Measurements from ENCODE around the gene NTRK1. TPM values are rescaled to one million over a fixed set of nuclear protein-coding genes. Genes with fewer than 3 reads are reported as not detected.
"Not testable (repeated sequence)": the region's sequence is repeated elsewhere in the genome, so short reads cannot be mapped to it uniquely, and the experiment has no call there.

NTRK1 gene
- total and polyA plus RNA-seq, 4 experiments from 2014 or later: 0.23 TPM; not detected in 3

DNA sequence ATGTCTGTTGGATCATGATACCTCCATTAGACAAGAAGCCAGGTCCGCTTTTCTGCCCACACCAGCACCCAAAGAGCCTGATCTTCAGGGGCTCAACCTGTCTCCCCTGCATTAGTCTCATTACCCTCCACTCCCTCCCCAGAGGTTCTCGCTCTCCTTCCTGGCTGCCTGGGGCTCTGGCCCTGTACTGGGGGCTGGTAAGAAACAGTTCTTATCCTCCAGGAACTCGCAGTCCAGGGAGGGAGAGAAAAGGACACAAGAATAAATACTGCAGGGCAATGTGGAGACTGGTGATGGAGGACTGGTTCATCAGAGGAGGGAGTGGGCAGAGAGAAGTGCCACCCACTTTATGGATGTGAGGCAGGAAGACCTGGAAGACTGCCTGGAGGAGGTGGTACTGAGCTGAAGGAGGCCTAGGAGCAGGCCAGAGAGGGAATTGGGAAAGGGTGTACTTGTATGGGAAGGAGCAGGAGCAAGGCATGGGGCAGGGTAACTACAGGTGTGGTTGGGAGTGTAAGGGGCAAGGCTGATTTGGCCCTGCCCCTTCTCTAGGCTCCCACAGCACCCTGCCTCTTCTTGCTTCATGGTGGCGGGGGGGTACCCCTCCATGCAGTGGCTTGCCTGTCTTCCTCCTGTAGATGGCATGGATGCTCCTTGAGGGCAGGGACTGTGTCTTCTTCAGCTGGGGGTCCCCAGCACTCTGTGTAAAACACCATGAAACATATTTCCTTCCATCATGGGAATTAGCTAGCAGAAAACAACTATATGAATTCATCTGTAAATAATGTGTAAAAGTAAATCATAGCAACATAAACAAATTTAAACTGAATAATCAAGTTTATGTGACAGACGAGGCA, 64.7 kb downstream of the NTRK1 start:
- Mint-ChIP-seq H3K36me3 (no peaks in the 10 kb centered on the region), H3K27me3 (peaks cover 59 to 61% of the 10 kb centered on the region in 2 donors), H3K27ac (no peak overlapping the region), H3K9me3 (peaks cover 0 to 1% (median 0%) of the 10 kb centered on the region in 8 donors), H3K4me1 (peaks cover 12 to 36% (median 19%) of the 10 kb centered on the region in 4 donors), H3K4me3 (peak overlapping the region in 1 of 8 donors; percentile 28)
- peaks cover 65% of the 10 kb centered on the region for H3K27me3 ChIP-seq (ENCODE audit: insufficient read depth, low read length)
- no peak overlapping the region for H3K4me3 ChIP-seq (ENCODE audit: low read length in 2 of 2)
- H3K9me3 ChIP-seq (ENCODE audit: control insufficient read depth in 1 of 2, low read length in 2 of 2): no peaks in the 10 kb centered on the region
- no peaks in the 10 kb centered on the region for H3K36me3 ChIP-seq (ENCODE audit: insufficient read depth, low read length)
- DNase-seq: no peak
- intact Hi-C loops (cut with micrococcal nuclease): no loop called here
- no peak overlapping the region for H3K27ac ChIP-seq (ENCODE audit: low read depth, low read length)
- peaks cover 24% of the 10 kb centered on the region for H3K4me1 ChIP-seq (ENCODE audit: insufficient read depth, low read length)
- ChIA-PET POLR2A (ENCODE audit: partially characterized antibody) (no interaction called here), CTCF (ENCODE audit: partially characterized antibody) (interaction anchor here (0.6 to 5.0 kb wide), 4 partner anchors 8 to 236 kb away, joined by 3 to 38 read pairs (median 10); partner anchors contain the start of gene PEAR1)

DNA sequence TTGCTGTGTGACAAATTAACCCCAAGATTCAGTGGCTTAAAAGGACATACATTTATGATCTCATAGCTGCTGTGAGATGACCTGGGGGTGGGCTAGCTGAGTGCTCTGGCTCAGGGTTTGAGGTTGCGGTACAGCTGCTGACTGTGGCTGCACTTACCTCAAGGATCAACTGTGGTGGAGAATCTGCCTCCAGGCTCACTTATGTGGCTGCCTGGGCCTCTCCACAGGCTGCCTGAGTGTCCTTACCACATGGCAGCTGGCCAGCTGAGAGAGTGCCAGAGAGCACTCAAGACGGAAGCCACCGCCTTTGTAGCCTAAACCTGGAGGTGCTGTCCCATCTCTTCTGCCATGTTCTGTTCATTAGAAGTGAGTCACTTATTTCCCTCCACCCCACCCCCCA, 65.5 kb downstream of the NTRK1 start:
- peaks cover 0 to 1% (median 0%) of the 10 kb centered on the region in 8 donors for H3K9me3 Mint-ChIP-seq
- Histone ChIP-seq H3K36me3 (ENCODE audit: insufficient read depth, low read length) (no peaks in the 10 kb centered on the region), H3K9me3 (ENCODE audit: control insufficient read depth in 1 of 2, low read length in 2 of 2) (no peaks in the 10 kb centered on the region), H3K27ac (ENCODE audit: low read depth, low read length) (no peak overlapping the region), H3K27me3 (ENCODE audit: insufficient read depth, low read length) (peaks cover 57% of the 10 kb centered on the region), H3K4me3 (ENCODE audit: low read length in 2 of 2) (no peak overlapping the region), H3K4me1 (ENCODE audit: insufficient read depth, low read length) (peaks cover 21% of the 10 kb centered on the region)
- no peak overlapping the region for H3K27ac Mint-ChIP-seq
- CTCF ChIA-PET (ENCODE audit: partially characterized antibody): interaction anchor here (0.6 to 5.0 kb wide), 4 partner anchors 9 to 237 kb away, joined by 3 to 38 read pairs (median 10); partner anchors contain the start of gene PEAR1
- intact Hi-C loops (cut with micrococcal nuclease): no loop called here
- peaks cover 58 to 63% of the 10 kb centered on the region in 2 donors for H3K27me3 Mint-ChIP-seq
- no peak for DNase-seq
- H3K4me3 Mint-ChIP-seq: peak overlapping the region in 1 of 8 donors; percentile 51
- no peaks in the 10 kb centered on the region for H3K36me3 Mint-ChIP-seq
- POLR2A ChIA-PET (ENCODE audit: partially characterized antibody): no interaction called here
- H3K4me1 Mint-ChIP-seq: peaks cover 9 to 35% (median 15%) of the 10 kb centered on the region in 4 donors

DNA sequence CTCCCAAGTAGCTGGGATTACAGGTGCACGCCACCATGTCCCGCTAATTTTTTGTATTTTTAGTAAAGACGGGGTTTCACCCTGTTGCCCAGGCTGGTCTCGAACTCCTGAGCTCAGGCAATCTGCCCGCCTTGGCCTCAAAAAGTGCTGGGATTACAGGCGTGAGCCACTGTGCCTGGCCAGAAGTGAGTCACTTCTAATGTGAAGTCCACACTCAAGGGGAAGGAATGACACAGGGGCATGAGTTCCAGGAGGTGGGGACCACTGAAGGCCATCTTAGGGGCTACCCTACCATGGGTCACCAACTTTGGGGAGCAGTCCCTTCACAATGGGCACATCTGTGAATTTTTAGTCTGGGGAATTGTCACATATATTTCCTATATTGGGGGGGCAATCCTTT, 66.0 kb downstream of the NTRK1 start:
- H3K4me3 Mint-ChIP-seq; DNase-seq; H3K36me3 Mint-ChIP-seq; H3K27ac Mint-ChIP-seq; H3K4me3 ChIP-seq (ENCODE audit: low read length in 2 of 2); H3K9me3 ChIP-seq (ENCODE audit: control insufficient read depth in 1 of 2, low read length in 2 of 2); H3K9me3 Mint-ChIP-seq; POLR2A ChIA-PET (ENCODE audit: partially characterized antibody); H3K36me3 ChIP-seq (ENCODE audit: insufficient read depth, low read length); H3K27ac ChIP-seq (ENCODE audit: low read depth, low read length): not testable (repeated sequence)
- peaks cover 52% of the 10 kb centered on the region for H3K27me3 ChIP-seq (ENCODE audit: insufficient read depth, low read length)
- Mint-ChIP-seq H3K27me3 (peaks cover 55 to 63% of the 10 kb centered on the region in 2 donors), H3K4me1 (peaks cover 9 to 39% (median 17%) of the 10 kb centered on the region in 4 donors)
- CTCF ChIA-PET (ENCODE audit: partially characterized antibody): interaction anchor here (1.2 to 5.0 kb wide), 5 partner anchors 35 to 237 kb away, joined by 3 to 38 read pairs (median 7); partner anchors contain the start of gene PEAR1
- H3K4me1 ChIP-seq (ENCODE audit: insufficient read depth, low read length): peaks cover 21% of the 10 kb centered on the region
- intact Hi-C loops (cut with micrococcal nuclease): loop anchor here (1.0 kb wide), 1 partner anchor 34 kb away; no protein-coding TSS in a partner anchor

DNA sequence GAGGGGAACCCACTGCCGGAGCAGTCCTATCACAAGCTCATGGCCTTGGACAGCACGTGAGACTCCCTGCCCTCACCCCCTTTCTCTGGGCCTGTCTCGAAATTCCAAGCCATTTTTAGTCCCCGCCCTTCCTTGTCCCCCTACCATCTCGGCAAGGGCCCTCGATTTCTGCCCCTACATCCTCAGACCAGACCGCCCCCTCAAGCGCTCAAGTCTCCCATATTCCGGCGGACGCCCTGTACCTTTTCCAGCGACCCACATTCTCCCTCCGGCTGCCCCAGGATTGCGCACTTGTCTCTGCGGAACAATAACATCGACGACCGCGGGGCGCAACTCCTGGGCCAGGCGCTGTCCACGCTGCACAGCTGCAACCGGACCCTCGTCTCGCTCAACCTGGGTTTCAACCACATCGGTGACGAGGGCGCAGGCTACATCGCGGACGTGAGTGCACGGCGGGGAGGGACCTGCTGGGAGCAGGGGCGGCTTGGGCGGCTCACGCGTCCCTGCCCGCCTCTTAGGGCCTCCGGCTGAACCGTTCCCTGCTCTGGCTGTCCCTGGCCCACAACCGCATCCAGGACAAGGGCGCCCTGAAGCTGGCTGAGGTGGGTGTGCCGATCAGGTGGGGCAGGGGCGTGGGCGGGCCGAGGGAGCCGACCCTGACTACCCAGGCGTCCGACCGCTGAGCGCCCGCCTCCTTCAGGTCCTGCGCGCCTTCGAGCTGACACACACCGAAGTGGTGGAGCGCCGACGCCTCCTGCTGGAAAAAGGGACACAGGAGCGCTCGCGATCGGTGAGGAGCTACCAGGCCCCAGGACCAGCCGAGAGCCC, 66.8 kb downstream of the NTRK1 start:
- H3K9me3 Mint-ChIP-seq: no peaks in the 10 kb centered on the region
- H3K27me3 Mint-ChIP-seq: peaks cover 47 to 62% of the 10 kb centered on the region in 2 donors
- Histone ChIP-seq H3K27me3 (ENCODE audit: insufficient read depth, low read length) (peaks cover 48% of the 10 kb centered on the region), H3K36me3 (ENCODE audit: insufficient read depth, low read length) (no peaks in the 10 kb centered on the region), H3K27ac (ENCODE audit: low read depth, low read length) (no peak overlapping the region), H3K4me1 (ENCODE audit: insufficient read depth, low read length) (peaks cover 21% of the 10 kb centered on the region), H3K9me3 (ENCODE audit: control insufficient read depth in 1 of 2, low read length in 2 of 2) (no peaks in the 10 kb centered on the region), H3K4me3 (ENCODE audit: low read length in 2 of 2) (no peak overlapping the region)
- H3K36me3 Mint-ChIP-seq: no peaks in the 10 kb centered on the region
- H3K4me3 Mint-ChIP-seq: peak overlapping the region in 3 of 8 donors; percentile 27 to 62 (median 40)
- peaks cover 9 to 39% (median 18%) of the 10 kb centered on the region in 4 donors for H3K4me1 Mint-ChIP-seq
- H3K27ac Mint-ChIP-seq: no peak overlapping the region
- ChIA-PET POLR2A (ENCODE audit: partially characterized antibody) (interaction anchor here (1.2 kb wide), 1 partner anchor 35 kb away, joined by 5 read pairs; no protein-coding TSS in a partner anchor), CTCF (ENCODE audit: partially characterized antibody) (interaction anchor here (0.7 to 5.0 kb wide), 17 partner anchors 10 to 245 kb away, joined by 3 to 38 read pairs (median 4); partner anchors contain the start of gene PEAR1)
- intact Hi-C loops (cut with micrococcal nuclease): loop anchor here (1.0 kb wide), 2 partner anchors 35 to 238 kb away; no protein-coding TSS in a partner anchor
- DNase-seq: peak; percentile 46 to 57 (median 55)

DNA sequence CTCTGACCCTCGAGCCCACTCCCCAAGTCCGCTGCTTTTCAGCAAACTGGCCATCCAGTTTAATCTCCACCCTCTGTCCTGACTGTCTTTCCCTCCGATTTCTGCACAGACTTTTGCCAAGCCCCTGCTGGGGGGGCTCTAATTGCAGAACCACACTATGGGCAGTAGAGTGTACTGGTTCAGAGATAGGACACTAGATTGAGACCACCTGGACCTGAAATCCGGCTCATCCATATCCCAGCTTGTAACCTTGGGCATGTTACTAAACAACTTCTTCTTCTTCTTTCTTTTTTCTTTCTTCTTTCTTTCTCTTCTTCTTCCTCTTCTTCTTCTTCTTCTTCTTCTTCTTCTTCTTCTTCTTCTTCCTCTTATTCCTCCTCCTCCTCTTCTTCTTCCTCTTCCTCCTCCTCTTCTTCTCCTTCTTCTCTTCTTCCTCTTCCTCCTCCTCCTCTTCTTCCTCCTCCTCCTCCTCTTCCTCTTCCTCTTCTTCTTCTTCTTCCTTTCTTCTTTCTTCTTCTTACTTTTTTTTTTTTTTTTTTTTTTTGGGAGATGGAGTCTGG, 67.5 kb downstream of the NTRK1 start:
- peaks cover 21% of the 10 kb centered on the region for H3K4me1 ChIP-seq (ENCODE audit: insufficient read depth, low read length)
- H3K27ac ChIP-seq (ENCODE audit: low read depth, low read length): no peak overlapping the region
- H3K27me3 ChIP-seq (ENCODE audit: insufficient read depth, low read length): peaks cover 41% of the 10 kb centered on the region
- Mint-ChIP-seq H3K36me3 (no peaks in the 10 kb centered on the region), H3K4me1 (peaks cover 9 to 37% (median 16%) of the 10 kb centered on the region in 4 donors), H3K9me3 (no peaks in the 10 kb centered on the region), H3K27me3 (peaks cover 43 to 62% of the 10 kb centered on the region in 2 donors), H3K4me3 (peak overlapping the region; percentile 7 to 73 (median 55)), H3K27ac (peak overlapping the region in 1 of 7 donors; percentile 35)
- H3K36me3 ChIP-seq (ENCODE audit: insufficient read depth, low read length): no peaks in the 10 kb centered on the region
- DNase-seq: no peak
- intact Hi-C loops (cut with micrococcal nuclease): loop anchor here (1.0 kb wide), 1 partner anchor 239 kb away; no protein-coding TSS in a partner anchor
- H3K9me3 ChIP-seq (ENCODE audit: control insufficient read depth in 1 of 2, low read length in 2 of 2): no peaks in the 10 kb centered on the region
- H3K4me3 ChIP-seq (ENCODE audit: low read length in 2 of 2): no peak overlapping the region
- ChIA-PET POLR2A (ENCODE audit: partially characterized antibody) (interaction anchor here (1.2 kb wide), 1 partner anchor 36 kb away, joined by 5 read pairs; no protein-coding TSS in a partner anchor), CTCF (ENCODE audit: partially characterized antibody) (interaction anchor here (0.7 to 5.0 kb wide), 21 partner anchors 9 to 246 kb away, joined by 3 to 38 read pairs (median 4); partner anchors contain the start of gene PEAR1)

DNA sequence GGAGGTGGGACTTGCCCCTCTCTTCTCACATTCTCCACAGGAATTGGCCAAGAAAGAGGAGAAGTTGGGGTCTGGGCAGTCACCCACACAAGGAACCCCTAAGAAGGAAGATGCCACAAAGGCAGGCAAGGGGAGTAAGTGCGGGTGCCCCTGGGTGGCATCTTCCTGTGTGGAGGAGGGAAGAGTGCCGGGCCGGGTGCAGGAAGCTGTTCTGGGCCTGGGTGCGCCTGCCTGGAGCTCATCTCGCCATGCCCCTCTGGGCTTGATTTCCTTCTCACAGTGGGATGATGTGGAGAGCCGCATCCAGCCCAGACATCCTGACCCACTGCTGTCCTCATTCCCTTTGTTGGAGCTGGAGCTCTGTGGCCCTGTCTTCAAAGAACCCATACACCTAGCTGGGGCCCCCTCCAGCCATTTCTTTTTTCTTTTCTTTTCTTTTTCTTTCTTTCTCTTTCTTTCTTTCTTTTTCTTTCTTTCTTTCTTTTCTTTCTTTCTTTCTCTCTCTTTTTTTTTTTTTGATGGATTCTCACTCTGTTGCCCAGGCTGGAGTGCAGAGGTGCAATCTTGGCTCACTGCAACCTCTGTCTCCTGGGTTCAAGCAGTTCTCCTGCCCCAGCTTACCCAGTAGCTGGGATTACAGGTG, 69.1 kb downstream of the NTRK1 start:
- no peak overlapping the region for H3K27ac Mint-ChIP-seq
- H3K4me3 Mint-ChIP-seq: no peak overlapping the region
- H3K27me3 Mint-ChIP-seq: peaks cover 39 to 64% of the 10 kb centered on the region in 2 donors
- H3K36me3 Mint-ChIP-seq: no peaks in the 10 kb centered on the region
- no peaks in the 10 kb centered on the region for H3K36me3 ChIP-seq (ENCODE audit: insufficient read depth, low read length)
- CTCF ChIA-PET (ENCODE audit: partially characterized antibody): interaction anchor here (0.7 to 5.0 kb wide), 3 partner anchors 20 to 131 kb away, joined by 3 to 38 read pairs (median 3); partner anchors contain the start of gene PEAR1
- peaks cover 6 to 33% (median 12%) of the 10 kb centered on the region in 4 donors for H3K4me1 Mint-ChIP-seq
- peaks cover 15% of the 10 kb centered on the region for H3K4me1 ChIP-seq (ENCODE audit: insufficient read depth, low read length)
- no peak for DNase-seq
- no peak overlapping the region for H3K27ac ChIP-seq (ENCODE audit: low read depth, low read length)
- no peak overlapping the region for H3K4me3 ChIP-seq (ENCODE audit: low read length in 2 of 2)
- H3K9me3 ChIP-seq (ENCODE audit: control insufficient read depth in 1 of 2, low read length in 2 of 2): no peaks in the 10 kb centered on the region
- peaks cover 28% of the 10 kb centered on the region for H3K27me3 ChIP-seq (ENCODE audit: insufficient read depth, low read length)
- H3K9me3 Mint-ChIP-seq: no peaks in the 10 kb centered on the region
- intact Hi-C loops (cut with micrococcal nuclease): no loop called here
- POLR2A ChIA-PET (ENCODE audit: partially characterized antibody): no interaction called here
